GM18508 (cell line): ENCODE data around the gene AUTS2.
A peak's percentile ranks its signal among the peaks of the same experiment; 100 is the strongest.

Experiments
- ATAC-seq: cut with Tn5 transposase; IDR thresholded peaks from one replicate; pipeline ENCODE4 v1.9.1; 2021; ENCODE audit warnings: moderate number of reproducible peaks; ENCODE audit not compliant: insufficient read depth, unreplicated experiment

Gene AUTS2

DNA sequence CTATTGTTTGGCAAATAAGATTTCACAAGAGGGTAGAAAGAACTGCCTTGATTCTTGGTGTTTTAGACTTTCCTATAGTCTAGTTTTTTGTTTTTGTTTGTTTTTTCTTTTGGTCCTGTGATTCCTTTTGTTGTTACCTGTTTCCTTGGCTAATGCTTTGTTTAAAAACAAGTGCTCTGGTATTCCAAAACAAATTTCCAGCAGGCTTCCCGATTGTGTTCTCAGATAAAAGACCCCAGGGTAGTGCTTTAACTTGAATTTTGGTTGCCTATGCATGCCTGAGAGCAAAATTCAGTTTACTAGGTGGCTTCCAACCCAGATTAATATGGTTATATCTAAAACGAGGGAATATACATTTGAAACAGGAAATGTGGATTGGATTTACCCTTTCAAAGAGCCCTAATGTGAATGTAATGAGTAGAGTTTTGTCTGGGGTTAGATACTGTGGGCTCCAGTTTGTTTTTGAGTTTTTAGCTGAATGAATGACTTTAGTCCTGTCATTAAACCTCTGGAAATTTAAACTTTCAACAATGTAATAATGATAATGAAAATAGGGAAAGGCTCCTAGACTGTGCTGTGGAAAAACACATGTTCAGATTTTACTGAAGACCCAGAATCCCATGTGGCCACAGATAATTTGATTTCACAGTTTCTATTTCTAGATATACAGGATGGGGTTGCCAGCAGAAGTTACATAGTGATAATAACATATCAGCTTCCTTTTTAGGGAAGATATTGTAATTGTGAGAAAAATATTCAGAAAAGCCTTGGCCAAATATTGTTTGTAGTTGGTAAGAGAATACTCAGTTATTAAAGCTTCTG, 23.9 kb downstream of the AUTS2 start:
- ATAC-seq = no peak

DNA sequence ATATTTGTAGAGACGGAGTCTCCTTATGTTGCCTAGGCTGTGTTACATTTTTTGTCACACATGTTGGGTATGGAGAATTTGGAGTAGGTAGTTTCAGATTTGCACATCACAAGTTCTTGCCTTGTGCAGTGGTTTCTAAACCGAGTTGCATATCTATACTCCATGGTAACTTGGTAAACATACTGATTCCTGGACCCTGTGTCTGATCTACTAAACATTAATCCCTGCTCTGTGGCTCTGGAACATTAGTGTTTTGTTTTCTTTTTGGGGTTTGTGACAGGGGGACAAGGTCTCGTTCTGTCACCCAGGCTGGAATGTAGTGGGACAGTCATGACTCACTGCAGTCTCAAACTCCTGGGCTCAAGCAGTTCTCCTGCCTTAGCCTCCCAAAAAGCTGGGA, 24.7 kb downstream of the AUTS2 start:
- no peak for ATAC-seq

DNA sequence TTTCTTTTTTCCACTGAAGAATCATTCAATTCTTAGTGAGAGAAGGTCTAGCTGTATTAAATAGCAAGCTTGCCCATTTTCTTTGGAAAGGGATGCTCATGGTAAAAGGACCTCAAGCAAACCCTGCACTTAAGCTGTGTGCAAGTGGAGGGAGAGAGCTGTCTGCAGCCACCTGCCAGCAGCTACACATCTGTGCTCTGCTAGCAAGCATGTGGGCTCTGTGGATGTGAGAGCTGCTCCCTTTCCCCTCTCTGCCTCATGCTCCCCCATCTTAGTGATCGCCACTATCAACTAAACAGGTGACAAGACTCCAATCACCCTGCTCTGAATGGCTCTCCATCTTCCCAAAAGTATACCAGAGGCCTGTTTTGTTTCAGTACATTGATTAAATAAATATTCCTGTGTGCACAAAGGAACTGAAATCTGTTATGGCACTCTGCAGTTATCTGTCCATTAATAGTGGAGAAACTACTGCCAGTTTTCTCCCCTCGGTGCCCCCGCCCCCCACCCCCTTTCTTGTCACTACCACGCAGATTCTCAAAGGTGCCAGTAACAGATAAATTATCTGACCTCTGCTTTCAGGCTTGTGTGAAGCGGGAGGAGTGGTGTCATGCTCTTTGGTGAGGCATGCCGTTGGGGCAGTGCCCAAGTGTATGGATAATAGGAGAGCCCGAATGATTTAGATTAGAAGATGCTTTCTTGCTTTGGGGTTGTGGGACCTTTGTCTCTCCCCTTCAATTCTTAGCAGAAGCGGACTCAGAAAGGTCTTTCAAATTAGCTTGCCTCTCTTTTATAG, 26.4 kb downstream of the AUTS2 start:
- ATAC-seq = no peak

DNA sequence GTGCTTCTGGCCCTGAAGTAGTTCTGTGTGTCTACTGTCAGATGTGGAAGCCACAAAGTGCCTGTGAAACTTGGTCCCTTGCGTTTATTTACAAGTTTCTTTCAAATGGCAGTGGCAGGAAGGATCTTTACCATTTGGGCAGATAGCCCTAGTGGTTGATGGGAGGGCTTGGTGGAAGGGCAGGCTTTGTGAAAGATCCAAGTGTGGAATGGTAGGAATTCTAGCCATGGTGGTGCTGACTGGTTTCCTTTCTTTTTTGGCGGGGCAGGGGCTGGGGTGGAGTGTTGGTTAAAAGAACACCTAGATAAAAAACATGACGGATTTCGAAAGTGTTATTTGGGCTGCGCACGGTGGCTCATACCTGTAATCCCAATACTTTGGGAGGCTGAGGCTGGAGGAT, 27.0 kb downstream of the AUTS2 start:
- no peak for ATAC-seq

DNA sequence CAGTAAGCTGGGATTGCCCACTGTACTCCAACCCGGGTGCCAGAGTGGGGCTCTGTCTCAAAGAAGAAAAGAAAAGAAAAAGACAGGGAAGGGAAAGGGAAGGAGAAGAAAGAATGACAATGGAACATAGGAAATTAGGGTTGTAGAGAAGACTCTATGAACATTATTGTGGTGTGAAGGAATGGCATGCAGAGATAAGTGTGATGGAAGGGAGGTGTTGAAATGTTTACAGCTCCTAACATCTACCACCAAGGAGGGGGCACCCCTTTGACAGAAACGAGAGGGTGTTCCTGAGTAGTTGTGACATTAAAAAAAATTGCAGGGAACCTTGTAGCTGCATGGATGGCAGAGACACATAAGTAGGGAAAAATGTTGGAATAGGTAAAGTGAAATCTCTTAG, 27.5 kb downstream of the AUTS2 start:
- ATAC-seq = no peak

DNA sequence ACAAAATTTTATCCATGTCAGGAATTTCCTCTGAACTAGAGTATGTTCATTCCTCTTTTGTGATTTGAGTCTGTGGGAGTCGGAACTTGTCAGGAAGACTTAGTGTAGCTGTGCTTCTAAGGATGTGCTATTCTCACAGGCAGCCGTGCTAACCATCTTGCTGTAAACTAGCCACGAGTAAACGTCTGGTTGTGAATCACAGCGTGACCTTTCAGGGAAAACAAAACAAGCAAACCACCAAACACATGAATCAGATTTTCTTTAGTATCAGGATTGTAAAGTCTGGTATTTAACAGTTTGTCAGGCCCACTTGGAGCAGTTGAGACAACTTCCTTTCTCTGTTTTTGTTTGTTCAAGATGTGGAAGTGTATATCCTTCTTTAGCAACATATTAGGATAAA, 32.0 kb downstream of the AUTS2 start:
- ATAC-seq = no peak

DNA sequence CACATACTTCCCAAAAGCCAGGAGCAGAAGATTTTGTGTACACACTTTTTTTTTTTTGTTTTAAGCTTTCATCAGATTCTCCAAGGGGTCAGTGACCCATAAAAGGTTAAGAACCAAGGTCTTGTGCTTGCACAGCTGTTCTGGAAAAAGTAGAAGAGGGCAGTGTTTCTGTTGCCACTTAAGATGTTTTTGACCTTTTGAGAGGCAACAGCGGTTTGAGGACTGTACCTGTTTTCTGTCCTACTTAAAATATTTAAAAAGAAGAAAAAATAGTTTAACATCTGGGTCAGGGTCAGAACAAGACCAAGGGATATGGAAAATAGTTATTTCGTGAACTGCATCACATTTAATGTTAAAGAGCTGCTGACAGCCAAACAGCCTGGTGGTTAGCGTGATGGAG, 32.9 kb downstream of the AUTS2 start:
- no peak for ATAC-seq

DNA sequence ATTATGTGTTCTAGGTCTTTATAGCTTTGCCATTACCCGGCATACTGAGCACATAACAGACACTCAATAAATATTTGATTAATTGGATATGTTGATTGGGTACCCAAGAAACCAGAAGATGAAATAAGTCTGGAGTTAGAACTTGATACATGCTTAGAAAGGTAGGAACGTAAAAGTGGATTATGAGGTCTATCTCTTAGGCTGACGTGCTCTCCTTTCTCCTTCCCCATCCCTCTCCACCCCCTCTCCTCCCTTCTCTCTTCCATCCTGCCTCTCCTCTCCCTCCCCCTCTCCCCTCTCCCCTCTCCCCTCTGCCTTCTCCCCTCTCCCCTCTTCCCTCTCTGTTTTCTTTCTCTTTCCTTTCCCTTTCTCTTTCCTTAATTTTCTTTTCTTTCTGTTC, 34.0 kb downstream of the AUTS2 start:
- ATAC-seq = no peak

DNA sequence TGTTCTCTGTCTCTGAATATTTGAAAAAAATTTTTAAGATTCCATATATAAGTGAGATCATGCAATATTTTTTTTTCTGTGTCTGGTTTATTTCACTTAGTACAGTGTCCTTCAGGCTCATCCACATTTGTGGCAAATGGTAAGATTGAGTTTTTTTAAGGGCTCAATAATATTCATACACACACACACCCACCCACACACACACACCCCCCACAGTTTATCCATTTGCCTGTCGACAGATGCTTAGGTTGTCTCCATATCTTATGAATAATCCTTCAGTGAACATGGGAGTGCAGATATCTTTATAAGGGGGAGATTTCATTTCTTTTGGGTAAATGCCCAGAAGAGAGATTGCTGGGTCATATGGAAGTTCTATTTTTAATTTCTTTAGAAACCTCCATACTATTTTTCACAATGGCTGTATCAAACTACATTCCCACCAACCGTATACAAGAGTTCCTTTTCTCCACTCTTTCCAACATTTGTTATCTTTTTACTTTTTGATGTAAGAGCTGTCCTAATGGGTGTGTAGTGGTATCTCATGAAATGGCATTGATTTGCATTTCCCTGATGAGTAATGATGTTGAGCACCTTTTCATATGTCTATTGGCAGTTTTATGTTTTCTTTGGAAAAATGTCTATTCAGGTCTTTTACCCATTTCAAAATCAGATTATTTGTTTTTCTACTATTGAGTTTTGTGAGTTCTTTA, 35.0 kb downstream of the AUTS2 start:
- ATAC-seq = no peak

DNA sequence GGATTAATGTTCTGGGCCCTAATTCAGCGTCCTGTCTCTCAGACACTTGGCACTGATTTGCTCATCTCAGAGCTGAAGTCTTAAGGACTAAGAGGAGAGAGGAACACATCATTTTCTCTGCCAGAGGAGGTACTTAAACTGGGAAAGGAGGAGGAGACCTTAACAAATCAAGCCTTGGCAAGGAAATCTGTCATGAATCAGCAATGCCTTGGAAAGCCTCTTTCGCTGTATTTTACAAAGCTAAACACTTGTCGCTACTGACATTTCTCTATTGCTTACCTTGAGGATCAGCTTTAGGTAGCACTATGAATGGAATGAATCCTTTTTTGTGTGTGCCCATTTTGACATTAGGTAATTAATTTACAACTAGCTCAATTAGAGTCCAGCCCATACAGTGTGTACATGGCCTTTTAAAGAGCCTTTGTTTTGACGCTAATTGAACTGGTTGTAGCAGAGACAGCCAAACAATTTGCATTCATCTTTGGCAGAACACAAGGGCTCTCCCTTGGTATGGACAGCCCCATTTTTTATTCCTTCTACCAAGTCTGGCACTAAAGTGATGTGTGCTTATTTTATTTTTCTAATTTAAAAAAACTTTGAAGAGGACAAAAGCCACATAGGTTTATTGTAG, 37.4 kb downstream of the AUTS2 start:
- no peak for ATAC-seq

DNA sequence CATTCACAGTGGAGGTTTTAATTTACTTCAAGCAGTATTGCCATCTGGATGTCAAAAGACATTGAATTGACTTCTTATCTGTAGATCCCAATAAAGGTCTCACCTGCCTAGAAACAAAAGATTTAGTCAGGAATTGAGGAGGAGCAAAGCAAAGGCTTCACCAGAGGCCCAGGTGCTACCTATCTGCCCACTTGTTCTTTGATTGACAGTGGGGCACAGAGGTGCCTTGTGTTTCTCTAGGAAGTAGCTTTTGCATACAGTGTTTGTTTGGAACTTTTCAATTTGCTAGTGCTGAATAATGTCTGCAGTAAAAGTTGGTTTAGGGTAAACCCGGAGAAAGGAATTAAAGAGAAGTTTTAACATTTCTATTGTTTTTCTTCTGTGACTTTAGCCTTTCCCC, 40.4 kb downstream of the AUTS2 start:
- no peak for ATAC-seq

DNA sequence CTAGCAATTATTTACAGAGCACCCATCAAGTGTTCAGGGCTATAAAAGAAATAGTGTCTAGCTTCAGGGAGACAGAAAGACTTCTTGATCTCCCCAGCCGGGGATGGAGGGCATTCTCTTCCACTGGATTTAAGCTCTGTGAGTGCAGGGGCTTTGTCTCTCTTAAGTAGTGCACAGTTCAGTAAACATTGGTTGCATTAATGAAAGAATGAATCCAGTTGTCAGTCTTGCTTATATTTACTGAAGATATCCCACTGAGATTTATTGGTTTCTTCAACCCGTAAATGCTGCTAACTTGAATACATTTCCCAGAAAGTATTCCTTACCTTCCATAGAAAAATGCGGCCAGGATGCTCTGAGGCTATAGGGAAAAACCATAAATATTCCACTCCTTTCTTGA, 41.9 kb downstream of the AUTS2 start:
- ATAC-seq = no peak

DNA sequence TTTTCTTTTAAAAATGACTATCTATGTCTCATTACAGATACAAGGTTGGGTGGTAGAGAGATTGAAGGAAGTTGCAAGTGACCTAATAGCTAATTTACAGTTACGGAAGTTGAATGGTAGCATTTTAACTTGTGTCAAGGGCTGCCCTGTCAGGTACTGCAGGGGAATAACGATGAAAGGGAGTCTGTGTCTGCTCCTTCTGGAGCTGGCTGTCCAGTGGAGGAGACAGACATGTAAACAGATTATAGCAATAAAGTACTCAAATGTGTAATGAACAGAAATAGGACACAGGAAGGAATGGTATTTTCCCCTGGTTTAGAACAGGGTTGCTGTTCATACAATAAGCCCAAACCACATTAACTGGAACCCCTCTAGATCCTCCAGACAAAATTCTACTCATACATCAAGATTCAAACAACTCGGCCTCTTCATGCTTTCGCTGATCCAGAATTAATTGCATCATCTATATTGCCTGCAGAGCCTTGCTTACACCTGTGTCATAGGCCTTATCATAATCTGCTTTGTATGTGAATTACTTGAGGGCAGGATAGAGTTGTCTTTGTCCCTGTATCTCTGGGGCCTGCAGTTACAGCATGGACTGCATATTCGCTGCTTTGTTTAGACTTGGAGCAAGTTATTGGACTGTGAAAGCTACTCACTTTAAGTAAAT, 42.8 kb downstream of the AUTS2 start:
- ATAC-seq = no peak

DNA sequence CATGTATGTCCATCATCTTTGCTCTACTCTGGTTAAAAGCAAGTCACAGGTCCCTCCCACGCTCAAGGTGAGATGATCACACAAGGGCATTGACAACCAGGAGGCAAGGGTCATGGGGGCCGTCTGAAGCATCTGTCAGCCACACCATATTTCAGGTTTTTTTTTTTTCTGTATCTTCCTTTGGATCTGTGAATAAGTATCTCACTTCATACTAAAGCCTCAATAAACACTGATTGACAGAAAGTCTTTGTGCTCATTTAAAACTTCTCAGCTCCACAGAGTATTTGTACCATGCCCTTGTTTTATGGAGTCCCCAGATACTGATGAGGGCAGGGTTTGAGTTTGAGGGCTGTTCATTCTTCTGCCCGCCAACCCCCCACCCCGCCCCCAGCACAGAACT, 45.0 kb downstream of the AUTS2 start:
- no peak for ATAC-seq

DNA sequence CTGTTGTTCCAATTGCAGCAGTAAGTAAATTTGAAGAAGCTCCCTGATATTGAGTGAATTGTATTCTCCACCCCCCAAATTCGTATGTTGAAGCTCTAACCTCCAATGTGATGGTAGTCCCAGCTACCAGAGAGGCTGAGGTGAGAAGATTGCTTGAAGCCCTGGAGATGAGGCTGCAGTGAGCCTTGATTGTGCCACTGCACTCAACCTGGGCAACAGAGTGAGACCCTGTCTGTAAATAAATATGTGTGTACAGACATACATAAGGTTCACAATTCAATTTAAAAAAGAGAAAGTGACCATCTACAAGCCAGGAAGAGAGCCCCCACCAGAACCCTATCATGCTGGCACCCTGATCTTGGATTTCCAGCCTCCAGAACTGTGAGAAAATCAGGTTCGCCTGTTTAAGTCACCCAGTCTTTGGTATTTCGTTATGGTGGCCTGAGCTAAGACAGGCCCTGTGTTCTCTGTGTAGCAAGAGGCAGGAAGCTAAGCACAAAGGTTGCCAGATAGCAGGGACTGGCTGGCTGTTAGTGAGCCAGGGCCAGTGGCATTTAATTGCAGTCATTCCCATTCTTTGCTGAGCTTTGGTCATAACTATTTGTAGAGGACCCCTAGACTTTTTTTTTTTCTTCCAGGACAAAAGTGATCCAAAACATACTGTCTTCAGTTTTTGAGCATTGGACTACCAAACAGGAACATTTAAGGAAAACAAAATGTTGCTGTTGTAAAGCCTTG, 45.6 kb downstream of the AUTS2 start:
- ATAC-seq = no peak

DNA sequence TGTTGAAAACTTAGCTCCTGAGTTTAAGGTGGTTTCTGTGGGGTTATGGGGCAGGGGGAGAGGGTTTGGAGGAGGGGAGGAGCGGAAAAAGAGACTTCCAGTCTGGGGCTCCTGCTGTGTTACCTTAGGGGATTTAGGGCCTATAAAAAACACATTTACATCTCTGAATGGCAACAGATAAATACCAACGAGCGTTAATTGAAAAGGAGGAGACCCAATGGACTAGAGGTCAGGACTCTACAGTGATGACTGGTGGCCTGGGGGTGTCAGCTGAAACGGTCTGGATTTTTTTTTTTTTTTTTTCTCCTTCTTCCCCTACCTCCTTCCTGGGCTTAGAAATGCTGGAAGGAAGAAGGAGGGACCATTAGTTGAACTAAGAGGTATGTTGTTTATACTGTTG, 47.4 kb downstream of the AUTS2 start:
- ATAC-seq = no peak

DNA sequence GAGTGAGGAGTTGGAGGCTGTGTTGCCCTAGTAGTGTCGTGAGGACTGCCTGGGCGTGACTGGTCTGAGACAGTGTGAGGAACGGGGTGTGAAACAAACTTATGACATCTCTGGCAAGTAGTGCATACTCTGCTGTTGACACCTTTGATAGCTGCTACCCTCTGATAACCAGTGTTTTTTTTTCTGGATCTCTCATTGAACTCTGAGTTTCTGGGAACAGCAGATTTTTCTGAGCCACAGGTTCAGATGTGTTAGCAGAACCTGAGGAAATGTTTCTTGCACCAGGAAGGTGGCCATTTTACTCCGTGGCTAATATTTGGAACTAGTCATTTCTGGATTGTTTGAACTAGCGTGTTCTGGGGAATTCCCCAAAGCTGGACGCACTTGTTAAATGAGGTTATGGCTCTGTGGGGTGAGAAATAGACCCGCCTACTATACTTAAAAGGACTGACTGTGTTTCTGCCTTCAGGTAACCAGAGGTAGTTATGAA, 52.9 kb downstream of the AUTS2 start:
- ATAC-seq = peak; percentile 91

DNA sequence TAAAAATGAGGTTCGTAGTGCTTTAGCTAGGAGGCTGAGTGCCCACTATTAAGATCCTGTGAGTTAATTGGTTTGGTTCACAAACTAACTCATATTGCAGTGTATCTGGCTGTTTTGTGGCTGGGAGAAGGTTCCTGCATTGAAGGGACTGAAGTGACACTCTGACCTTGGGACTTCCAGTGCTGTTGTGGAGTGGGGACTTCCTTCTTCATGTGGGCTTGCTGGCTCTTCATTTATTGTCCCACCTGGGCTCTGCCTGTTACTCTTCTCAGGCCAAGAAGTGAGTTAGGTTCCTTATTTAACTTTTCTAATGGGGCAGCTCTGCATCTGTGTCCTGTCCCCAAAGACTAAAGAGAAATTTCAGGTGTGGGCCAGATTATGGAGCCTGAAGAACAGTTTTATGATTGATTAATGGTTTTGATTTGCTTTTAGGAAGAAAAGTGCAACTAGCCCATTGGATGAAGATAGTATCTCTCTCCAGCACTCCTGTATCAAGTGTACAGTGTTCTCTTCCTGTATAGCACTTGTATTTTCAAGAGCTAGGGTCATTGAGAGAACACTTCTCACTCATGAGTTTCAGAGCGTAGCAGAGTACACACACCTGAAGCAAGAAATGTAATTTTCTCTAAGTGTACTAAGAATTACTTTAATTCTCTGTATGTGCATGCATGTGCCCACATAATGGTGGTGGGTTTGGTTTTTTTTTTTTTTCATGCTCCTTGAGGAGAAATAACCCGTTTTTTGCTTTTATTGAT, 54.8 kb downstream of the AUTS2 start:
- no peak for ATAC-seq

DNA sequence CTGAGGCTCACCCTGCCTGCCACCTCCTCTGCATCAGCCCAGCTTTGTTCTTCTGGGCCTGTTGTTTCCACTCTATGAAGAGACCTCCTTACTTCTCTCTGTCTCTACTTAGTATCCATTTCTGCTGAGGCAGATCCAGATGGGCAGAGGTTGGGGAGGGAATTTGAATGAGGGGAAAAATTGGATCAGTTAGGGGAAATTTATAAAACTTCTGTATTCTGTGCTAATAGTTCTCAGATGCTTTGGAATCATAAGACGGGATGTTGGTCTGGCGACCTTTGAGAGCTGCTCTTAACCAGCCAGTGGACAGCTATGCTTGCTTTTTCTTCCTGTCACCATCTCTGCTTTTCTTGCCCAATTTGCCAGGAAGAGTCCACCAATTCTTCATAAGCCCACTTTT, 55.5 kb downstream of the AUTS2 start:
- no peak for ATAC-seq
